ENCODE data around the gene EYA2.
"Not testable (repeated sequence)": the region's sequence is repeated elsewhere in the genome, so short reads cannot be mapped to it uniquely, and the experiment has no call there.

EYA2 gene

GRCh38 chr20:46955601-46956556, 61.2 kb downstream of the EYA2 start:
- DNase-seq (ENCODE audit: low read depth) = no peak

GRCh38 chr20:46959081-46959692, 64.5 kb downstream of the EYA2 start:
- peak; percentile 97 for DNase-seq (ENCODE audit: low read depth)

GRCh38 chr20:46959821-46960220, 65.2 kb downstream of the EYA2 start:
- no peak for DNase-seq (ENCODE audit: low read depth)

- no peak for DNase-seq (ENCODE audit: low read depth)
These were observed 65.9 kb downstream of the EYA2 start for GRCh38 chr20:46960536-46960935.

GRCh38 chr20:46961968-46962367, 67.3 kb downstream of the EYA2 start:
- DNase-seq (ENCODE audit: low read depth) = not testable (repeated sequence)

GRCh38 chr20:46962452-46963195, 68.0 kb downstream of the EYA2 start:
- DNase-seq (ENCODE audit: low read depth) = no peak

GRCh38 chr20:46963196-46963529, 68.5 kb downstream of the EYA2 start:
- no peak for DNase-seq (ENCODE audit: low read depth)

- DNase-seq (ENCODE audit: low read depth) = no peak
These were observed 69.3 kb downstream of the EYA2 start for GRCh38 chr20:46963758-46964617.

GRCh38 chr20:46964618-46965455, 70.2 kb downstream of the EYA2 start:
- DNase-seq (ENCODE audit: low read depth) = no peak

- DNase-seq (ENCODE audit: low read depth) = no peak
These were observed 70.8 kb downstream of the EYA2 start for GRCh38 chr20:46965477-46965876.

- DNase-seq (ENCODE audit: low read depth) = no peak
These were observed 73.0 kb downstream of the EYA2 start for GRCh38 chr20:46967646-46968045.

GRCh38 chr20:46970937-46971630, 76.4 kb downstream of the EYA2 start:
- DNase-seq (ENCODE audit: low read depth) = peak; percentile 75

- no peak for DNase-seq (ENCODE audit: low read depth)
These were observed 79.1 kb downstream of the EYA2 start for GRCh38 chr20:46973766-46974165.

GRCh38 chr20:46974669-46975434, 80.2 kb downstream of the EYA2 start:
- DNase-seq (ENCODE audit: low read depth) = no peak

- no peak for DNase-seq (ENCODE audit: low read depth)
These were observed 81.3 kb downstream of the EYA2 start for GRCh38 chr20:46975976-46976375.

GRCh38 chr20:46977204-46977603, 82.6 kb downstream of the EYA2 start:
- DNase-seq (ENCODE audit: low read depth) = no peak

GRCh38 chr20:46977909-46978588, 83.4 kb downstream of the EYA2 start:
- DNase-seq (ENCODE audit: low read depth) = no peak

GRCh38 chr20:46978951-46979491, 84.4 kb downstream of the EYA2 start:
- DNase-seq (ENCODE audit: low read depth) = no peak
